ENCODE data around the gene ZNF534.

The ZNF534 gene

DNA sequence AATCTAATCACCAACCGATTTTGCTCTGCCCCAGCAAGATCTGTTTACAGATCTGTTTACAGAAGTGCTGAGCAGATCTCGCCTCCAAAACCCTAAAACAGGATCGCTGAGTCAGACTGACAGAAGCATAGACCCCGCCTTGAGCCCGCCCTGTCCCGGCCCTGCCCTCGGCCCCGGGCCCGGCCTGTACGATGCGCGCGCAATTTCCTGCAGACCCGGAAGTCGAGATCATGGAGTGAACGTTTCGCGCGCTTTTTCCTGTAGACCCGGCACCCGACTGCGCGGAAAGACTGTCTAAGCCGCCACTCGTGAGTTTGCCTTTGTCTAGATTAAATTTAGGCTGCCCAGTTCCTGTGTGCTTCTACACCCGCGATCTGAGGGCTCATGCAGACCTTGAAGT is at the start of gene ZNF534:
Gene ZNF534 (plus strand): TSS at position 212 of the 400 bp plus-strand sequence. CDS start 2,327 bp downstream, outside the sequence.
- H3K27ac ChIP-seq = no peak within 1 kb of the TSS
- ChIA-PET CTCF (no interaction called here), POLR2A (ENCODE audit: low non-redundant PET) (no interaction called here)
- no peak for DNase-seq (ENCODE audit: low spot score)
- TF ChIP-seq, protein P1, sequence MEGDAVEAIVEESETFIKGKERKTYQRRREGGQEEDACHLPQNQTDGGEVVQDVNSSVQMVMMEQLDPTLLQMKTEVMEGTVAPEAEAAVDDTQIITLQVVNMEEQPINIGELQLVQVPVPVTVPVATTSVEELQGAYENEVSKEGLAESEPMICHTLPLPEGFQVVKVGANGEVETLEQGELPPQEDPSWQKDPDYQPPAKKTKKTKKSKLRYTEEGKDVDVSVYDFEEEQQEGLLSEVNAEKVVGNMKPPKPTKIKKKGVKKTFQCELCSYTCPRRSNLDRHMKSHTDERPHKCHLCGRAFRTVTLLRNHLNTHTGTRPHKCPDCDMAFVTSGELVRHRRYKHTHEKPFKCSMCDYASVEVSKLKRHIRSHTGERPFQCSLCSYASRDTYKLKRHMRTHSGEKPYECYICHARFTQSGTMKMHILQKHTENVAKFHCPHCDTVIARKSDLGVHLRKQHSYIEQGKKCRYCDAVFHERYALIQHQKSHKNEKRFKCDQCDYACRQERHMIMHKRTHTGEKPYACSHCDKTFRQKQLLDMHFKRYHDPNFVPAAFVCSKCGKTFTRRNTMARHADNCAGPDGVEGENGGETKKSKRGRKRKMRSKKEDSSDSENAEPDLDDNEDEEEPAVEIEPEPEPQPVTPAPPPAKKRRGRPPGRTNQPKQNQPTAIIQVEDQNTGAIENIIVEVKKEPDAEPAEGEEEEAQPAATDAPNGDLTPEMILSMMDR (conservative IDR thresholded peaks at IDR 0.05; ENCODE audit: low read depth) = no peak

DNA sequence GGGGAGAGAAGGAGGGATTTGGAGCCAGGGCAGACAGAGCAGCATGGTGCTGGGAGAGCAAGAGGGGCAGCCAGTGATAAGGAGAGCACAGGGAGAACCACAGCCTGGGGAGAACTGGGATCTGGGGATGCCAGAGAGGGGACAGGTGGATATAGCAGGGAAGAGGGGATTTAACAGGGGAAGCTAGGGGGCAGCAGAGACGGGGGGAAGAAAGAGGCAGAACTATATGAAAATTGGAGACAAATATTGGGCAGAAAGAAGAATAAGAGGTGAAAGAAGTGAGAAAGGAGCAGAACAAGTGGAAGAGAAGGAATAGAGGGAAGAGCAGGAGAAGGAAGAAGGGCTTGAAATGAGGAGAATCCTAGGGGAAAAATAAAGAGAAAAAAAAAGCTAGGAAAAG is 37.8 kb upstream of the ZNF534 start:
- ChIA-PET POLR2A (ENCODE audit: low non-redundant PET) (no interaction called here), CTCF (no interaction called here)
- DNase-seq (ENCODE audit: low spot score) = no peak
- TF ChIP-seq, protein P1 (conservative IDR thresholded peaks at IDR 0.05; ENCODE audit: low read depth) = no peak
- no peak overlapping the region for H3K27ac ChIP-seq

DNA sequence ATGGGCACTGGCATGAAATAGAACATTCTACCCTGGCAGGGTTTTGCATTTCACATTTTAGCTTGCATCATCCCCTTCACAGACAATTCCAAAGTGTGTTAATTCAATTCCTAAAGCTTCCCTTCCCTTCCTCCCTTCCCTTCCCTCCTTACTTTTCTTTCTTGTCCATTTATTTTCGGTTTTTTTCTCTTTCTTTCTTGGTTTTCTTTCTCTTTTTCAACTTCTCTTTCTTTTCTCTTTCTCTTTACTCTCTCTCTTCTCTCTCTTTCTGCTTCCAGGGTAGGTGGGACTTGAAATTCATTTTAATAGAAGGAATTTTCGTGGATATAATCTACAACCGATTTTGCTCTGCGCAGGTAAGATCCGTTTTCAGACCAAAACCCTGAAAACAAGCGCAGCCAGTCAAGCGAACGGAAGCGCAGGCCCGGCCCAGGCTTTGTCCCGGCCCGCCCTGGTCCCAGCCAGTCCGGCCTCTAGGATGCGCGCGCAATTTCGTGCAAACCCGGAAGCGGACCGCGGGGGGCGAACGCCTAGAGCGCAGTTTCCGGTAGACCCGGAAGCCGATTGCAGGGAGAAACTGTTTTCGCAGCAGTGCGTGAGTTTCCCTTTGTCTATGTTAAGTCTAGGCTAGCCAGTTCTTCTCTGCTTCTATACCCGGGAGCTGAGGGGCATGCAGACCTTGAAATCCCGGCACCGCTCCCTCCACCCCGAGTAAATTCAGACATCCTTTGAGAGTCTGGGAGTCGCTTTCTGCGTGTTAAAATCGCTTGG is 31.5 kb upstream of the ZNF534 start, which contains the start of gene ZNF528:
Gene ZNF528 (plus strand): TSS at position 540 of the 771 bp plus-strand sequence. CDS start 4,165 bp downstream, outside the sequence.
- TF ChIP-seq, protein P1 (conservative IDR thresholded peaks at IDR 0.05; ENCODE audit: low read depth) = no peak
- peak within 1 kb of the TSS; percentile 70 for H3K27ac ChIP-seq
- CTCF ChIA-PET = no interaction called here
- peak; percentile 93 for DNase-seq (ENCODE audit: low spot score)
- POLR2A ChIA-PET (ENCODE audit: low non-redundant PET) = interaction anchor here (0.5 kb wide), 1 partner anchor 208 kb away, joined by 4 read pairs; the partner anchor contains the start of gene PPP2R1A

DNA sequence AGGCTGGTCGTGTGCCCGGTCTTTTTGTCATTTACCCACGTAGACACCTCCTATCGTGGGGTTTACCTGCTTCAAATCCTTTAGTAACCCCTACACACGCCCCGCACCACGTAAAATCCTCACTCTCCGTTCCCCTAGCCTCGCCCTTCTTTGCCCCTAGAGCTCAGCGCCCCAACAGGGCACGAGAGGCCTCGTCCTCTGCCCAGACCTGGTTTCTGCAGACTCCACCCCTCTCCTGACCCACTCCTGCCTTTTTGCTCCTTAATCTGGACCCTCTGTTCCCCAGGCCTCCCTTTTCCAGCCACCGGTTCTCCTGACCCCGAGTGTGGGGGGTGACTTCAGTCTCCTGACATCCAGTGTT is 30.9 kb upstream of the ZNF534 start:
- TF ChIP-seq, protein P1 (conservative IDR thresholded peaks at IDR 0.05; ENCODE audit: low read depth) = no peak
- ChIA-PET POLR2A (ENCODE audit: low non-redundant PET) (interaction anchor here (0.5 kb wide), 1 partner anchor 209 kb away, joined by 4 read pairs; the partner anchor contains the start of gene PPP2R1A), CTCF (interaction anchor here (0.6 kb wide), 2 partner anchors 79 to 561 kb away, joined by 3 read pairs; no protein-coding TSS in a partner anchor)
- DNase-seq (ENCODE audit: low spot score) = peak; percentile 6
- H3K27ac ChIP-seq = peak overlapping the region; percentile 70

DNA sequence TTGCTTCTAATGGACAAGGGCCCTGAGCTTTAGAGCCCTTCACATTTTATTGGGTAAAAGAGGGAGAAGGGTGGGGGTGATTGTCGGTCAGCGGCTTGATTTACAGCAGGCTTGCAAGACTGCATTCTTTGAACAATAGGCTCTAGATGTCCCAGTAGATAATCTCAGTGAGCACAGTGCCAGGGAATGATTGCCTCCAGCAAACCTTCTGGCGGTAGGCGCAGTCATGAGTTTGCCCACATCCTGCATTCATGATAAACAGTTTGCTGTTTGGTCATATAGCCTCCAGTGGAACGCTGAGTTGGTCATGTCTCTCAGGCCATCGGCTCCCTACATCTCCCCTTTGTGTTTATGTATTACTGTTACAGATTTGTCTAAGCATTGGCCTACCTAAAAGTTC is 18.7 kb upstream of the ZNF534 start:
- TF ChIP-seq, protein P1 (conservative IDR thresholded peaks at IDR 0.05; ENCODE audit: low read depth) = no peak
- CTCF ChIA-PET = interaction anchor here (0.6 kb wide), 1 partner anchor 105 kb away, joined by 3 read pairs; no protein-coding TSS in a partner anchor
- POLR2A ChIA-PET (ENCODE audit: low non-redundant PET) = no interaction called here
- DNase-seq (ENCODE audit: low spot score) = no peak
- no peak overlapping the region for H3K27ac ChIP-seq

DNA sequence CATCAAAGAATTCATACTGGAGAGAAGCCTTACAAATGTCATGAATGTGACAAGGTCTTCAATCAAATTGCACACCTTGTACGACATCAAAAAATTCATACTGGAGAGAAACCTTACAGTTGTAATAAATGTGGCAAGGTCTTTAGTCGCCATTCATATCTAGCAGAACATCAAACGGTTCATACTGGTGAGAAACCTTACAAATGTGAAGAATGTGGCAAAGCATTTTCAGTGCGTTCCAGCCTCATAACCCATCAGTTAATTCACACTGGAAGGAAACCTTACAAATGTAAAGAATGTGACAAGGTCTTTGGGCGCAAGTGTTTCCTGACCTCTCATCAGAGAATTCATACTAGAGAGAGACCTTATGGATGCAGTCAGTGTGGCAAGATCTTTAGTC is 13.2 kb upstream of the ZNF534 start:
- ChIA-PET CTCF (no interaction called here), POLR2A (ENCODE audit: low non-redundant PET) (no interaction called here)
- TF ChIP-seq, protein P1 (conservative IDR thresholded peaks at IDR 0.05; ENCODE audit: low read depth) = no peak
- H3K27ac ChIP-seq = no peak overlapping the region
- DNase-seq (ENCODE audit: low spot score) = no peak

Measured in RWPE1 (cell line).